B cell (primary cell): ENCODE results near the gene RALGAPB.

ENCODE experiments used
- CTCF ChIP-seq: fragments of 200-600 bp; IDR thresholded peaks from one replicate; pipeline ENCODE4 v1.8.0; 2022; ENCODE audit warnings: antibody characterized with exemption, mild to moderate bottlenecking
- EZH2 ChIP-seq: IDR thresholded peaks from 2 replicates; pipeline ENCODE4 v1.6.1; 2012; ENCODE audit warnings: borderline replicate concordance, low read depth, mild to moderate bottlenecking, moderate library complexity, low read length; ENCODE audit not compliant: insufficient read depth, poor library complexity, severe bottlenecking

DNA sequence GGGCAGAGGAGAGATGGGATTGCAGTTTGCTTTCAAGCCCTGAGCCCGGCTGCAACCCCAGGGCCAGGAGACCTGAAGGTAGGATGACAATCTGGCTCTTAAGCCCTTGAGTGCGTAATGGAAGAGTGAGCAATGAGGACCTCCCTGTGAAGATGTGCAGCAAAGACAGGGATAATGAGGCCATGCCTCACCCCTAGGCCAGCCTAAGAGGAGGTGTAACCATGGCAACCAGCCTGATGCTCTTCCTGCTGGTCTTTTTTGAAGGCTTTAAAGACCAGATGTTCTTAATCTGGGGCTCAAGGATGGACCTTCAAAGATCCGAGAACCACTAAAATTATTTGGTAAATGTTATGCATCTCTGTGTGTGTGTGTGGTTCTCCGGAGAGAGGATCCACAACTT is 137.2 kb downstream of the RALGAPB start:
- TF ChIP-seq CTCF (no peak), EZH2 (no peak)
